ENCODE measurements around the gene MED25.

The MED25 gene

GRCh38 chr19:49838885-49839588, 20.9 kb downstream of the MED25 start:
- TF ChIP-seq YY1 (IDR thresholded peaks at IDR 0.05; ENCODE audit: low read depth): no peak
- no peak for TF ChIP-seq ZBTB7A (IDR thresholded peaks at IDR 0.05; ENCODE audit: low read depth)
- no peak for TF ChIP-seq MAX (IDR thresholded peaks at IDR 0.05)
- TF ChIP-seq USF1 (IDR thresholded peaks at IDR 0.05): no peak
- TF ChIP-seq EP300 (IDR thresholded peaks at IDR 0.05; ENCODE audit: borderline replicate concordance): no peak
- TF ChIP-seq TAF1 (IDR thresholded peaks at IDR 0.05; ENCODE audit: low read depth): no peak
- no peak for TF ChIP-seq REST (IDR thresholded peaks at IDR 0.05; ENCODE audit: low read depth)
- no peak for TF ChIP-seq CREB1 (IDR thresholded peaks at IDR 0.05; ENCODE audit: low read depth)
- TF ChIP-seq TCF12 (IDR thresholded peaks at IDR 0.05; ENCODE audit: low read depth): no peak

- TF ChIP-seq CEBPB (IDR thresholded peaks at IDR 0.05): no peak
Measured at GRCh38 chr19:49839713-49840112, 21.6 kb downstream of the MED25 start.

GRCh38 chr19:49840321-49840720, 22.2 kb downstream of the MED25 start:
- TF ChIP-seq CREB1 (IDR thresholded peaks at IDR 0.05; ENCODE audit: low read depth) (no peak), TEAD4 (IDR thresholded peaks at IDR 0.05) (no peak), EGR1 (IDR thresholded peaks at IDR 0.05) (no peak), USF1 (IDR thresholded peaks at IDR 0.05) (no peak), EP300 (IDR thresholded peaks at IDR 0.05; ENCODE audit: borderline replicate concordance) (no peak), TAF1 (IDR thresholded peaks at IDR 0.05; ENCODE audit: low read depth) (no peak), TCF12 (IDR thresholded peaks at IDR 0.05; ENCODE audit: low read depth) (no peak), FOXM1 (IDR thresholded peaks at IDR 0.05; ENCODE audit: borderline replicate concordance, low read depth) (no peak), REST (IDR thresholded peaks at IDR 0.05; ENCODE audit: low read depth) (no peak), YY1 (IDR thresholded peaks at IDR 0.05; ENCODE audit: low read depth) (no peak), CEBPB (IDR thresholded peaks at IDR 0.05) (no peak), ZBTB7A (IDR thresholded peaks at IDR 0.05; ENCODE audit: low read depth) (no peak), MAX (IDR thresholded peaks at IDR 0.05) (no peak), RAD21 (IDR thresholded peaks at IDR 0.05; ENCODE audit: low read depth) (no peak), NFIC (IDR thresholded peaks at IDR 0.05) (no peak)

GRCh38 chr19:49840736-49841249, 22.7 kb downstream of the MED25 start:
- no peak for TF ChIP-seq TAF1 (IDR thresholded peaks at IDR 0.05; ENCODE audit: low read depth)
- TF ChIP-seq MAX (IDR thresholded peaks at IDR 0.05): no peak
- no peak for TF ChIP-seq NFIC (IDR thresholded peaks at IDR 0.05)
- TF ChIP-seq CREB1 (IDR thresholded peaks at IDR 0.05; ENCODE audit: low read depth): no peak
- no peak for TF ChIP-seq TEAD4 (IDR thresholded peaks at IDR 0.05)
- TF ChIP-seq CEBPB (IDR thresholded peaks at IDR 0.05): no peak
- TF ChIP-seq TCF12 (IDR thresholded peaks at IDR 0.05; ENCODE audit: low read depth): no peak
- no peak for TF ChIP-seq USF1 (IDR thresholded peaks at IDR 0.05)
- no peak for TF ChIP-seq RAD21 (IDR thresholded peaks at IDR 0.05; ENCODE audit: low read depth)
- TF ChIP-seq FOXM1 (IDR thresholded peaks at IDR 0.05; ENCODE audit: borderline replicate concordance, low read depth): no peak
- no peak for TF ChIP-seq YY1 (IDR thresholded peaks at IDR 0.05; ENCODE audit: low read depth)
- TF ChIP-seq REST (IDR thresholded peaks at IDR 0.05; ENCODE audit: low read depth): no peak
- no peak for TF ChIP-seq ZBTB7A (IDR thresholded peaks at IDR 0.05; ENCODE audit: low read depth)

All from Ishikawa (cell line).